Measurements from ENCODE around the gene ATP2B2.
A peak's percentile ranks its signal among the peaks of the same experiment; 100 is the strongest.

Gene ATP2B2

GRCh38 chr3:10286133-10286524, 219.3 kb downstream of the ATP2B2 start:
- Mint-ChIP-seq H3K36me3 (peaks cover 3% of the 10 kb centered on the region), H3K4me1 (peaks cover 13% of the 10 kb centered on the region), H3K9me3 (no peaks in the 10 kb centered on the region), H3K4me3 (no peak overlapping the region), H3K27ac (no peak overlapping the region), H3K27me3 (no peaks in the 10 kb centered on the region)
- DNase-seq (ENCODE audit: low spot score in 2 of 2), result no peak
- no peak for ATAC-seq (ENCODE audit: low read depth)

GRCh38 chr3:10285272-10286132, 219.9 kb downstream of the ATP2B2 start:
- peaks cover 3% of the 10 kb centered on the region for H3K36me3 Mint-ChIP-seq
- DNase-seq (ENCODE audit: low spot score in 2 of 2), result no peak
- peak overlapping the region; percentile 32 for H3K27ac Mint-ChIP-seq
- no peak for ATAC-seq (ENCODE audit: low read depth)
- H3K9me3 Mint-ChIP-seq, result no peaks in the 10 kb centered on the region
- H3K4me1 Mint-ChIP-seq, result peaks cover 13% of the 10 kb centered on the region
- no peak overlapping the region for H3K4me3 Mint-ChIP-seq
- no peaks in the 10 kb centered on the region for H3K27me3 Mint-ChIP-seq

- H3K27me3 Mint-ChIP-seq, result no peaks in the 10 kb centered on the region
- H3K4me3 Mint-ChIP-seq, result no peak overlapping the region
- peaks cover 7% of the 10 kb centered on the region for H3K36me3 Mint-ChIP-seq
- peak; percentile 86 for ATAC-seq (ENCODE audit: low read depth)
- H3K27ac Mint-ChIP-seq, result peak overlapping the region; percentile 81
- no peaks in the 10 kb centered on the region for H3K9me3 Mint-ChIP-seq
- peaks cover 13% of the 10 kb centered on the region for H3K4me1 Mint-ChIP-seq
- DNase-seq (ENCODE audit: low spot score in 2 of 2), result no peak
These were observed 220.9 kb downstream of the ATP2B2 start for GRCh38 chr3:10284496-10284895.

DNA sequence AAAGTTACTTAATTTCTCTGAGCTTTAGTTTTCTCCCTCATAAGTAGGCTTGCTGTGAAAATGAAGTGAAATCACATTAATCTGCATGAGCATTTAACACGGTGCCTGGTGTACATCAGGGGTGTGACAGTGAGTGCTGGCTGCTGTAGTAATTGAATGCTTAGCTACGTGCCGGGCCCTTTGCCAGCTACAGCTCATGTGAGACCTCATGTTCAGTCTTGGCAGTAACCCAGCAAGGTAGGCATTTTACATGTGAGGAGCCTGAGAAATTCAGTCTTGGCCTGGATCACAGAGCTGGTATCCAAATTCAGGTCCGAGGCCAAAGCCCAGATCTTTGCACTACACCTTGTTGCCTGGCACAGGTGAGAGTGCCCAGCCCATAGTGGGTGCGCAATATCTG, 221.7 kb downstream of the ATP2B2 start:
- no peaks in the 10 kb centered on the region for H3K27me3 Mint-ChIP-seq
- ATAC-seq (ENCODE audit: low read depth), result no peak
- DNase-seq (ENCODE audit: low spot score in 2 of 2), result no peak
- no peak overlapping the region for H3K4me3 Mint-ChIP-seq
- peaks cover 7% of the 10 kb centered on the region for H3K36me3 Mint-ChIP-seq
- peaks cover 13% of the 10 kb centered on the region for H3K4me1 Mint-ChIP-seq
- no peak overlapping the region for H3K27ac Mint-ChIP-seq
- H3K9me3 Mint-ChIP-seq, result no peaks in the 10 kb centered on the region

- ATAC-seq (ENCODE audit: low read depth) (no peak), DNase-seq (ENCODE audit: low spot score in 2 of 2) (no peak)
- Mint-ChIP-seq H3K36me3 (peaks cover 12% of the 10 kb centered on the region), H3K9me3 (no peaks in the 10 kb centered on the region), H3K27ac (no peak overlapping the region), H3K27me3 (no peaks in the 10 kb centered on the region), H3K4me3 (no peak overlapping the region), H3K4me1 (peaks cover 13% of the 10 kb centered on the region)
These were observed 223.4 kb downstream of the ATP2B2 start for GRCh38 chr3:10281951-10282350.

- no peak for DNase-seq (ENCODE audit: low spot score in 2 of 2)
- ATAC-seq (ENCODE audit: low read depth), result no peak
- peak overlapping the region; percentile 62 for H3K27ac Mint-ChIP-seq
- H3K36me3 Mint-ChIP-seq, result peaks cover 12% of the 10 kb centered on the region
- H3K27me3 Mint-ChIP-seq, result no peaks in the 10 kb centered on the region
- no peak overlapping the region for H3K4me3 Mint-ChIP-seq
- peaks cover 13% of the 10 kb centered on the region for H3K4me1 Mint-ChIP-seq
- no peaks in the 10 kb centered on the region for H3K9me3 Mint-ChIP-seq
These were observed 224.8 kb downstream of the ATP2B2 start for GRCh38 chr3:10280571-10280970.

DNA sequence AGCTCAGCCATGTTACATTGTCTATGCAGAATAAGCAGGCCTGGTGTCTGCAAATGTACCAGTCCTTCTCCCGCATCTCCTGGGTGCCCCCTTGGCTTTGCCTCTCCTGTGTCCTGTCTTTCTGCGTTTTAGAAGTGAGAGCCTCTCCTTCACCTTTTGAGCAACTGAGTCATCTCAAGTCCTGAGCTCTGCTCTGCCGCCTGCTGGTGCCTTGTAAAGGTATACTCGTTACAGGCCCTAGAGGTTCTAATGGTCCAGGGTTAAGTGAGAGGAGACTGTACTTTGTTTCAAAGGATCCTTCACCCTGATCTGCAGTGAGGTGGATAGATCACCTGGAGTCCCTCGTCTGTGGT, 225.2 kb downstream of the ATP2B2 start:
- Mint-ChIP-seq H3K27ac (peak overlapping the region; percentile 62), H3K36me3 (peaks cover 12% of the 10 kb centered on the region), H3K27me3 (no peaks in the 10 kb centered on the region), H3K9me3 (no peaks in the 10 kb centered on the region), H3K4me1 (peaks cover 10% of the 10 kb centered on the region), H3K4me3 (no peak overlapping the region)
- ATAC-seq (ENCODE audit: low read depth) (no peak), DNase-seq (ENCODE audit: low spot score in 2 of 2) (no peak)

DNA sequence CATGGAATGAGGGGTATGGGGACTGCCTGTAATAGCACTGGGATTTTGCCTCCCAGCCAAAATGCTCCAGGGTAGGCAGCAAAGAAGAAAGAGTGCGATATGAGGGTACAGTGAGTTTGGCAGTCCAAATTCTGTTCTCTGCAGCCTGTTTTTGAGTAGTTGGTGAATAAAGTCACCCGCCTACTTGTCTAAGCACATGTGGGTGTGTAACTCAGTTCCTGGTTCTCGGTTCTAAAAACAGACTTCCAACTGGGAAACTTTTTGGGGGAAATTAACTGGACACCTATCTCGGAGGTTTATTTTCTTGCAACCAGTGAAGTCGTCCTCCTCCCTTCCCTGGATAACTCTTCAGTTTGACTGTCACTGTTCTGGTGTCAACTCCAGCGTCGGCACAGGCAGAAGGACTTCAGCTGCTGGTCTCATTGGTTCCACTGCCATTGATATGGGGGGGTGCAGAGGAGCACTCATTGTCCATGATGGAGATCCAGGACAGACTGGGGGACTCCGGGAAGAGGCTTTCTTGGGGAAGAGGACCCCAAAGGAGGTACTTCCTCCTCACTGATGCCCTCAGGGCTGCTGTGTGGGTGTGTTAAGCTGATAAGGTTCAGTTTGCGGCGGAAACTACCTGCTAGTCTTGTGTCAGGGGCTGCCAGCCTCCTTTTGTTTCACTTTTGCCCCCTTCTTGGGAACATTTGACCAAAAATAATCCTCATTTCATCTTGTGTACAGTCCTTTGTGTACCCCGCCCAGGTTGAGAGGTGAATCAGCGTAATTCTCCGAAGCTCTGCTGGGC, 225.8 kb downstream of the ATP2B2 start:
- ATAC-seq (ENCODE audit: low read depth), result no peak
- peaks cover 5% of the 10 kb centered on the region for H3K4me1 Mint-ChIP-seq
- no peaks in the 10 kb centered on the region for H3K9me3 Mint-ChIP-seq
- DNase-seq (ENCODE audit: low spot score in 2 of 2), result no peak
- no peaks in the 10 kb centered on the region for H3K27me3 Mint-ChIP-seq
- no peak overlapping the region for H3K4me3 Mint-ChIP-seq
- H3K36me3 Mint-ChIP-seq, result peaks cover 12% of the 10 kb centered on the region
- H3K27ac Mint-ChIP-seq, result peak overlapping the region; percentile 62

DNA sequence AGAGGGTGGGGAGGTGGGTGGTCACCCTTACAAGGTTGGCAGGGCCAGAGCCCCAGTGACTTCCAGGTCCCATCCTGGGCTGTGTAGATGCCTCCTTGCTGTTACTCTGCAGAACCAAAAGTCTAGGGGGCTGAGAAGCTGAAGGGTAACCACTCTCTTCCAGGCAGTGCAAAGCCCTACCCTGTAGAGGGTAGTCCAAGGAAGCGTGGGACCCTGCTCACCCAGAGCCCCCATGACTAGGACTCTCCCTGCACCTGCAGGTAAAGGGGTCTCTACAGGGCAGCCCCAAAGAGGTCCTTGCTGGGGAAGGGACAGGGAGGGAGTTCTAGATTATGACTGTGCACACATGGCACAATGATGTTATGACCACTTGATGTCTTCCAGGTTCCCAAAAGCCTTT, 226.9 kb downstream of the ATP2B2 start:
- Mint-ChIP-seq H3K27me3 (no peaks in the 10 kb centered on the region), H3K4me3 (no peak overlapping the region), H3K9me3 (no peaks in the 10 kb centered on the region), H3K36me3 (peaks cover 12% of the 10 kb centered on the region), H3K27ac (no peak overlapping the region), H3K4me1 (peaks cover 6% of the 10 kb centered on the region)
- no peak for DNase-seq (ENCODE audit: low spot score in 2 of 2)
- ATAC-seq (ENCODE audit: low read depth), result no peak

- Mint-ChIP-seq H3K27ac (peak overlapping the region; percentile 17), H3K36me3 (peaks cover 14% of the 10 kb centered on the region), H3K4me3 (no peak overlapping the region), H3K4me1 (peaks cover 14% of the 10 kb centered on the region), H3K9me3 (no peaks in the 10 kb centered on the region), H3K27me3 (no peaks in the 10 kb centered on the region)
- ATAC-seq (ENCODE audit: low read depth), result no peak
- no peak for DNase-seq (ENCODE audit: low spot score in 2 of 2)
These were observed 228.2 kb downstream of the ATP2B2 start for GRCh38 chr3:10277115-10277625.

GRCh38 chr3:10274601-10275000, 230.8 kb downstream of the ATP2B2 start:
- Mint-ChIP-seq H3K4me3 (no peak overlapping the region), H3K27me3 (no peaks in the 10 kb centered on the region), H3K36me3 (peaks cover 11% of the 10 kb centered on the region), H3K9me3 (no peaks in the 10 kb centered on the region), H3K4me1 (peaks cover 14% of the 10 kb centered on the region), H3K27ac (peak overlapping the region; percentile 87)
- DNase-seq (ENCODE audit: low spot score in 2 of 2), result no peak
- ATAC-seq (ENCODE audit: low read depth), result no peak

Data from memory B cell (primary cell).